IMR-90 (cell line): Measurements from ENCODE around the gene PBX3. TPM values are rescaled to one million over a fixed set of nuclear protein-coding genes. Genes with fewer than 3 reads are reported as not detected.

Experiments used
- ATAC-seq: fragments of 200-7000 bp; cut with Tn5 transposase; 2 replicates; pipeline ENCODE4 v1.9.1; 2020; ENCODE audit warnings: low read depth, mild to moderate bottlenecking, moderate library complexity
- BruUV-seq: library from RNA; stranded (reverse); fragments of 400-500 nt; replicated peaks from 2 replicates; lab custom pipeline; 2021; lab: Mats Ljungman, UMichigan
- CTCF ChIA-PET: fragments of 300-600 bp; formaldehyde crosslinking; extraction: SDS; loops from one replicate; lab custom pipeline; 2021; ENCODE audit warnings: antibody characterized with exemption; lab: Yijun Ruan, JAX
- POLR2A ChIA-PET: fragments of 300-600 bp; sonication (Branson Sonifier 250); formaldehyde crosslinking; loops from one replicate; lab custom pipeline; 2022; ENCODE audit warnings: antibody characterized with exemption; ENCODE audit not compliant: unreplicated experiment; lab: Charles Lee
- DNase-seq: peaks from one replicate; pipeline ENCODE4 v3.0.0; 2013
- H2AFZ ChIP-seq: replicated peaks from 2 replicates; pipeline ENCODE3; 2013; ENCODE audit warnings: low read length, mild to moderate bottlenecking; ENCODE audit not compliant: poor library complexity
- H2AK5ac ChIP-seq: 2 replicates; pipeline ENCODE4 v1.6.1; 2013; ENCODE audit warnings: low read depth, low read length, inconsistent platforms
- H2AK9ac ChIP-seq: replicated peaks from 2 replicates; pipeline ENCODE3; 2013; ENCODE audit warnings: mild to moderate bottlenecking, low read depth, low read length, moderate library complexity; ENCODE audit not compliant: poor library complexity
- H2BK120ac ChIP-seq: 2 replicates; pipeline ENCODE4 v1.6.1; 2013; ENCODE audit warnings: low read depth, low read length, inconsistent platforms
- H2BK15ac ChIP-seq: 3 replicates; pipeline ENCODE4 v1.6.1; 2013; ENCODE audit warnings: low read depth, low read length, inconsistent platforms
- H2BK20ac ChIP-seq: 2 replicates; pipeline ENCODE4 v1.6.1; 2013; ENCODE audit warnings: low read depth, mild to moderate bottlenecking, inconsistent platforms, low read length, moderate library complexity
- H2BK5ac ChIP-seq: 2 replicates; pipeline ENCODE4 v1.6.1; 2013; ENCODE audit warnings: mild to moderate bottlenecking, low read depth, low read length, inconsistent platforms; ENCODE audit not compliant: poor library complexity, severe bottlenecking
- H3K14ac ChIP-seq: replicated peaks from 2 replicates; pipeline ENCODE4 v1.6.1; 2013; ENCODE audit warnings: low read depth, low read length, inconsistent platforms
- H3K18ac ChIP-seq: 2 replicates; pipeline ENCODE4 v1.6.1; 2013; ENCODE audit warnings: low read depth, low read length, control low read depth
- H3K23ac ChIP-seq: 2 replicates; pipeline ENCODE4 v1.6.1; 2013; ENCODE audit warnings: low read depth, low read length, inconsistent platforms
- H3K27ac ChIP-seq: 2 replicates; pipeline ENCODE4 v1.5.1; 2013; ENCODE audit warnings: mild to moderate bottlenecking, control low read depth, low read length; ENCODE audit not compliant: insufficient read depth
- H3K27me3 ChIP-seq: 2 replicates; pipeline ENCODE4 v1.6.1; 2013; ENCODE audit warnings: low read length; ENCODE audit not compliant: control insufficient read depth, insufficient read depth
- H3K36me3 ChIP-seq: 2 replicates; pipeline ENCODE4 v1.6.1; 2013; ENCODE audit warnings: low read length, mixed read lengths; ENCODE audit not compliant: control insufficient read depth, insufficient read depth
- H3K4ac ChIP-seq: 2 replicates; pipeline ENCODE4 v1.6.1; 2013; ENCODE audit warnings: low read depth, low read length, inconsistent platforms
- H3K4me1 ChIP-seq: 2 replicates; pipeline ENCODE4 v1.6.1; 2013; ENCODE audit warnings: low read length, mixed read lengths; ENCODE audit not compliant: control insufficient read depth, insufficient read depth
- H3K4me2 ChIP-seq: 2 replicates; pipeline ENCODE4 v1.6.1; 2013; ENCODE audit warnings: low read depth, mild to moderate bottlenecking, control low read depth, low read length, moderate library complexity
- H3K4me3 ChIP-seq: 2 replicates; pipeline ENCODE4 v1.5.1; 2013; ENCODE audit warnings: low read depth, mild to moderate bottlenecking, control low read depth, low read length, moderate library complexity; ENCODE audit not compliant: insufficient read depth
- H3K56ac ChIP-seq: 2 replicates; pipeline ENCODE4 v1.6.1; 2013; ENCODE audit warnings: low read length, inconsistent platforms; ENCODE audit not compliant: insufficient read depth; ENCODE audit errors: extremely low read depth
- H3K79me1 ChIP-seq, 2 experiments: 2 replicates each; pipeline ENCODE4 v1.6.1; 2013; ENCODE audit warnings: low read length in 2 of 2, inconsistent platforms in 1 of 2, low read depth in 1 of 2
- H3K9ac ChIP-seq: 2 replicates; pipeline ENCODE4 v1.6.1; 2013; ENCODE audit warnings: low read depth, low read length, control low read depth
- H3K9me1 ChIP-seq: 2 replicates; pipeline ENCODE4 v1.6.1; 2013; ENCODE audit warnings: low read length, inconsistent platforms; ENCODE audit not compliant: insufficient read depth
- H3K9me3 ChIP-seq: 2 replicates; pipeline ENCODE4 v1.6.1; 2013; ENCODE audit warnings: low read length; ENCODE audit not compliant: control insufficient read depth, insufficient read depth
- H4K20me1 ChIP-seq: 2 replicates; pipeline ENCODE4 v1.6.1; 2013; ENCODE audit warnings: low read length, inconsistent platforms; ENCODE audit not compliant: insufficient read depth
- H4K5ac ChIP-seq: 2 replicates; pipeline ENCODE4 v1.6.1; 2013; ENCODE audit warnings: mild to moderate bottlenecking, low read depth, low read length, control low read depth
- H4K8ac ChIP-seq, 2 experiments: 2 replicates each; pipeline ENCODE4 v1.6.1; 2013; ENCODE audit warnings: low read depth in 2 of 2, low read length in 2 of 2, control low read depth in 1 of 2, inconsistent platforms in 1 of 2
- H4K91ac ChIP-seq: 2 replicates; pipeline ENCODE4 v1.6.1; 2013; ENCODE audit warnings: low read depth, low read length, inconsistent platforms; ENCODE audit not compliant: insufficient read depth
- BHLHE40 ChIP-seq: fragments of 150-350 bp; IDR thresholded peaks from 2 replicates; pipeline ENCODE4 v1.6.1; 2016; ENCODE audit warnings: mild to moderate bottlenecking, low read depth, low read length
- CEBPB ChIP-seq: IDR thresholded peaks from 2 replicates; pipeline ENCODE4 v1.6.1; 2012; ENCODE audit warnings: low read depth, low read length, improper control_type of control experiment
- CHD1 ChIP-seq: IDR thresholded peaks from 2 replicates; pipeline ENCODE4 v1.6.1; 2012; ENCODE audit warnings: low read depth, low read length, improper control_type of control experiment
- FOS ChIP-seq: fragments of 150-350 bp; IDR thresholded peaks from 2 replicates; pipeline ENCODE4 v1.6.1; 2016; ENCODE audit warnings: low read depth, low read length
- MAFK ChIP-seq: IDR thresholded peaks from 2 replicates; pipeline ENCODE4 v1.6.1; 2012; ENCODE audit warnings: low read depth, low read length, improper control_type of control experiment
- MAZ ChIP-seq: IDR thresholded peaks from 2 replicates; pipeline ENCODE4 v1.6.1; 2012; ENCODE audit warnings: low read depth, mild to moderate bottlenecking, low read length, improper control_type of control experiment, moderate library complexity, borderline replicate concordance
- MXI1 ChIP-seq: IDR thresholded peaks from 2 replicates; pipeline ENCODE4 v1.6.1; 2012; ENCODE audit warnings: low read depth, mild to moderate bottlenecking, low read length, moderate library complexity, borderline replicate concordance
- NFE2L2 ChIP-seq: fragments of 150-350 bp; IDR thresholded peaks from 2 replicates; pipeline ENCODE4 v1.6.1; 2016; ENCODE audit warnings: low read depth, mild to moderate bottlenecking, low read length
- POLR2A ChIP-seq: IDR thresholded peaks from 2 replicates; pipeline ENCODE4 v1.6.1; 2012; ENCODE audit warnings: mild to moderate bottlenecking, low read depth, low read length
- RAD21 ChIP-seq: IDR thresholded peaks from 2 replicates; pipeline ENCODE4 v1.6.1; 2012; ENCODE audit warnings: low read length, improper control_type of control experiment
- RCOR1 ChIP-seq: IDR thresholded peaks from 2 replicates; pipeline ENCODE4 v1.6.1; 2012; ENCODE audit warnings: mild to moderate bottlenecking, low read length, improper control_type of control experiment; ENCODE audit not compliant: insufficient replicate concordance
- RFX5 ChIP-seq: IDR thresholded peaks from 2 replicates; pipeline ENCODE4 v1.8.0; 2012; ENCODE audit warnings: low read depth, mild to moderate bottlenecking, low read length, moderate library complexity
- SMC3 ChIP-seq: fragments of 150-350 bp; IDR thresholded peaks from 2 replicates; pipeline ENCODE4 v1.6.1; 2016; ENCODE audit warnings: low read depth, mild to moderate bottlenecking, antibody characterized with exemption, low read length, moderate library complexity
- WGBS, 2 experiments: methylation state at CpG; one replicate each; pipeline versions ENCODE4 v1.1.5 to v1.1.7; 2013; ENCODE audit warnings: missing lambda C conversion rate in 2 of 2; ENCODE audit not compliant: insufficient read length in 1 of 2; ENCODE audit errors: extremely low coverage in 2 of 2; 5-methylcytosine and 5-hydroxymethylcytosine counted together
- dilution Hi-C: fragments of 300-500 bp; cut with HindIII; formaldehyde crosslinking; loops from one replicate; pipeline ENCODE4 v1.14.3; 2018; ENCODE audit warnings: low sequenced_read_pairs; ENCODE audit not compliant: unreplicated experiment
- in situ Hi-C: fragments of 300-500 bp; cut with MboI; formaldehyde crosslinking; loops from 3 replicates; pipeline ENCODE4 v1.14.3; 2019; ENCODE audit warnings: low sequenced_read_pairs, inconsistent platforms, mixed read lengths
- intact Hi-C: fragments of 100-400 bp; cut with micrococcal nuclease; formaldehyde crosslinking; loops from 2 replicates; pipeline ENCODE4 v1.10.0; 2022
- polyA plus RNA-seq, 3 experiments: library from polyadenylated mRNA; depleted of rRNA; stranded (reverse); fragments of >200 nt; gene quantifications; 2 replicates each; pipeline ENCODE4 v1.2.3, GENCODE V29; 2012; ENCODE audit warnings: low replicate concordance in 1 of 3
- total RNA-seq: library from RNA; depleted of rRNA; stranded (reverse); fragments of >200 nt; gene quantifications from 2 replicates; pipeline ENCODE4 v1.2.3, GENCODE V29; 2012
- TF ChIP-seq, protein P1 (sequence below): conservative IDR thresholded peaks from 2 replicates; pipeline ENCODE4 v1.5.1; 2012; ENCODE audit warnings: mild to moderate bottlenecking, low read depth, low read length, improper control_type of control experiment
- TF ChIP-seq, protein P2 (sequence below): fragments of 150-350 bp; IDR thresholded peaks from 2 replicates; pipeline ENCODE4 v1.6.1; 2017; ENCODE audit warnings: mild to moderate bottlenecking, antibody characterized with exemption, low read length, low read depth

The PBX3 gene
- total and polyA plus RNA-seq, 2 of the 4 experiments (the other 2 are of a cell fraction), result 12.0 to 15.6 TPM

DNA sequence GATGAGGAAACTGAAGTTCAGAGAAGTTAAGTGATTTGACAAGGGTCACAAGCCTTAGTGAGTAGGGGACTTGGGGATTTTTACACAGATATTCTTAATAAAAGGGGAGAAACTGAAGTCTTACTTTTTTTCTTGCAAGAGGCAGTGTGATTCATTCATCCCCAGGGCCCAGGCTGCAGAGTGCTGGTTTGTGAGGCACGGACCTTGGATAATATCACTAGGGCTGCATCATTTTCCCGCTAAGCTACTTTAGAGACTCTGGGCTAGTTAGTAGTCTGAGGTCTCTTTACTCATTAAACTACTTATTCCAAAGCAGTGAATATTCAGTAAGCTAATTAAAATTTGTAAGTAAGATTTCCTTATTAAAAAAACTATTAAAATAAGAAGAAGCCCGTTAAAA, 195.0 kb downstream of the PBX3 start:
- no peak overlapping the region for H4K5ac ChIP-seq
- no peaks in the 10 kb centered on the region for H3K4me1 ChIP-seq
- no peak overlapping the region for H2AK9ac ChIP-seq
- H3K27me3 ChIP-seq, result no peaks in the 10 kb centered on the region
- TF ChIP-seq MAFK, result no peak
- TF ChIP-seq CEBPB, result no peak
- no peak for TF ChIP-seq BHLHE40
- TF ChIP-seq NFE2L2, result no peak
- TF ChIP-seq, protein P1, sequence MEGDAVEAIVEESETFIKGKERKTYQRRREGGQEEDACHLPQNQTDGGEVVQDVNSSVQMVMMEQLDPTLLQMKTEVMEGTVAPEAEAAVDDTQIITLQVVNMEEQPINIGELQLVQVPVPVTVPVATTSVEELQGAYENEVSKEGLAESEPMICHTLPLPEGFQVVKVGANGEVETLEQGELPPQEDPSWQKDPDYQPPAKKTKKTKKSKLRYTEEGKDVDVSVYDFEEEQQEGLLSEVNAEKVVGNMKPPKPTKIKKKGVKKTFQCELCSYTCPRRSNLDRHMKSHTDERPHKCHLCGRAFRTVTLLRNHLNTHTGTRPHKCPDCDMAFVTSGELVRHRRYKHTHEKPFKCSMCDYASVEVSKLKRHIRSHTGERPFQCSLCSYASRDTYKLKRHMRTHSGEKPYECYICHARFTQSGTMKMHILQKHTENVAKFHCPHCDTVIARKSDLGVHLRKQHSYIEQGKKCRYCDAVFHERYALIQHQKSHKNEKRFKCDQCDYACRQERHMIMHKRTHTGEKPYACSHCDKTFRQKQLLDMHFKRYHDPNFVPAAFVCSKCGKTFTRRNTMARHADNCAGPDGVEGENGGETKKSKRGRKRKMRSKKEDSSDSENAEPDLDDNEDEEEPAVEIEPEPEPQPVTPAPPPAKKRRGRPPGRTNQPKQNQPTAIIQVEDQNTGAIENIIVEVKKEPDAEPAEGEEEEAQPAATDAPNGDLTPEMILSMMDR, result no peak
- TF ChIP-seq FOS, result no peak
- TF ChIP-seq MAZ, result no peak
- no peak for TF ChIP-seq RAD21
- TF ChIP-seq MXI1, result no peak
- TF ChIP-seq POLR2A, result no peak
- TF ChIP-seq RCOR1, result no peak
- TF ChIP-seq SMC3, result no peak
- no peak for TF ChIP-seq CHD1
- TF ChIP-seq RFX5, result no peak
- TF ChIP-seq, protein P2, sequence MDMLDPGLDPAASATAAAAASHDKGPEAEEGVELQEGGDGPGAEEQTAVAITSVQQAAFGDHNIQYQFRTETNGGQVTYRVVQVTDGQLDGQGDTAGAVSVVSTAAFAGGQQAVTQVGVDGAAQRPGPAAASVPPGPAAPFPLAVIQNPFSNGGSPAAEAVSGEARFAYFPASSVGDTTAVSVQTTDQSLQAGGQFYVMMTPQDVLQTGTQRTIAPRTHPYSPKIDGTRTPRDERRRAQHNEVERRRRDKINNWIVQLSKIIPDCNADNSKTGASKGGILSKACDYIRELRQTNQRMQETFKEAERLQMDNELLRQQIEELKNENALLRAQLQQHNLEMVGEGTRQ, result no peak
- no CpG with 5 or more reads among the region's 3 CpGs for whole genome bisulfite sequencing, 2 experiments
- H2BK5ac ChIP-seq, result no peak overlapping the region
- H3K9me3 ChIP-seq, result 0 out of 2 replicates have a peak, but pooled peaks cover 2% of the 10 kb centered on the region
- no peak overlapping the region for H2BK20ac ChIP-seq
- H3K36me3 ChIP-seq, result no peaks in the 10 kb centered on the region; the same call in 1 of the 2 replicates
- no peak overlapping the region for H4K91ac ChIP-seq
- BruUV-seq, result no TSS peak
- no peak overlapping the region for H4K8ac ChIP-seq
- dilution Hi-C loops (no loop called here), intact Hi-C loops (no loop called here), in situ Hi-C loops (no loop called here)
- H2AFZ ChIP-seq, result no peak overlapping the region
- no peak overlapping the region for H3K56ac ChIP-seq
- no peak overlapping the region for H2AK5ac ChIP-seq
- H3K18ac ChIP-seq, result no peak overlapping the region
- no peak overlapping the region for H2BK120ac ChIP-seq
- peaks cover 0 to 4% of the 10 kb centered on the region in 2 experiments; a peak in 1 of 4 replicates for H3K79me1 ChIP-seq
- H3K27ac ChIP-seq, result no peak overlapping the region
- H3K9ac ChIP-seq, result no peak overlapping the region
- no peak overlapping the region for H3K4me3 ChIP-seq
- no peaks in the 10 kb centered on the region for H4K20me1 ChIP-seq
- DNase-seq, result no peak
- no peak for ATAC-seq
- no peak overlapping the region for H3K4me2 ChIP-seq
- no peaks in the 10 kb centered on the region for H3K9me1 ChIP-seq
- no peak overlapping the region for H3K23ac ChIP-seq
- ChIA-PET CTCF (interaction anchor here (0.6 kb wide), 1 partner anchor 1173 kb away, joined by 3 read pairs; no protein-coding TSS in a partner anchor), POLR2A (no interaction called here)
- H3K14ac ChIP-seq, result no peak overlapping the region
- no peak overlapping the region for H3K4ac ChIP-seq
- H2BK15ac ChIP-seq, result no peak overlapping the region
